GM19455 (cell line): ENCODE results near the gene ZCCHC24.

ENCODE experiments used
- ATAC-seq: cut with Tn5 transposase; IDR thresholded peaks from one replicate; pipeline ENCODE4 v1.9.1; 2021; ENCODE audit not compliant: unreplicated experiment

Gene ZCCHC24

GRCh38 chr10:79401015-79401921 is 44.2 kb downstream of the ZCCHC24 start:
- ATAC-seq, result no peak

GRCh38 chr10:79400146-79401004 is 45.0 kb downstream of the ZCCHC24 start:
- ATAC-seq, result no peak

GRCh38 chr10:79399223-79399831 is 46.1 kb downstream of the ZCCHC24 start:
- ATAC-seq, result no peak

- ATAC-seq, result no peak
These were observed 46.8 kb downstream of the ZCCHC24 start for GRCh38 chr10:79398642-79399041.

- ATAC-seq, result no peak
These were observed 47.7 kb downstream of the ZCCHC24 start for GRCh38 chr10:79397575-79398303.

GRCh38 chr10:79397051-79397450 is 48.4 kb downstream of the ZCCHC24 start:
- ATAC-seq, result no peak

GRCh38 chr10:79396520-79396919 is 48.9 kb downstream of the ZCCHC24 start:
- ATAC-seq, result no peak

GRCh38 chr10:79394664-79395063 is 50.8 kb downstream of the ZCCHC24 start:
- no peak for ATAC-seq

GRCh38 chr10:79393924-79394610 is 51.4 kb downstream of the ZCCHC24 start:
- no peak for ATAC-seq

GRCh38 chr10:79393221-79393923 is 52.1 kb downstream of the ZCCHC24 start:
- ATAC-seq, result no peak

- ATAC-seq, result no peak
These were observed 52.8 kb downstream of the ZCCHC24 start for GRCh38 chr10:79392506-79393176.

GRCh38 chr10:79392020-79392398 is 53.4 kb downstream of the ZCCHC24 start:
- ATAC-seq, result no peak

GRCh38 chr10:79391231-79392019 is 54.0 kb downstream of the ZCCHC24 start:
- no peak for ATAC-seq

GRCh38 chr10:79390551-79391229 is 54.7 kb downstream of the ZCCHC24 start:
- no peak for ATAC-seq

- ATAC-seq, result no peak
These were observed 55.4 kb downstream of the ZCCHC24 start for GRCh38 chr10:79390057-79390456.

- no peak for ATAC-seq
These were observed 57.2 kb downstream of the ZCCHC24 start for GRCh38 chr10:79387974-79388850.
